Esophagus (tissue), 2 donors: ENCODE results near the gene UPF1. TPM values are rescaled to one million over a fixed set of nuclear protein-coding genes. Genes with fewer than 3 reads are reported as not detected.

Experiments
- H3K27ac ChIP-seq, 2 donors: one replicate each; pipeline ENCODE4 v1.5.1; 2013; ENCODE audit warnings: low read depth in 2 of 2, mild to moderate bottlenecking in 2 of 2, inconsistent platforms in 1 of 2, low read length in 1 of 2, moderate library complexity in 1 of 2
- H3K27me3 ChIP-seq, 2 donors: one replicate each; pipeline ENCODE4 v1.6.1; 2013; ENCODE audit warnings: low read length in 2 of 2, control low read depth in 1 of 2, mild to moderate bottlenecking in 1 of 2; ENCODE audit not compliant: insufficient read depth in 2 of 2, control insufficient read depth in 1 of 2
- H3K36me3 ChIP-seq, 2 donors: one replicate each; pipeline ENCODE4 v1.6.1; 2013; ENCODE audit warnings: low read length in 1 of 2; ENCODE audit not compliant: control insufficient read depth in 2 of 2, insufficient read depth in 2 of 2
- H3K4me1 ChIP-seq, 2 donors: one replicate each; pipeline ENCODE4 v1.6.1; 2013; ENCODE audit warnings: low read length in 1 of 2; ENCODE audit not compliant: control insufficient read depth in 2 of 2, insufficient read depth in 2 of 2
- H3K4me3 ChIP-seq, 2 donors: one replicate each; pipeline ENCODE4 v1.5.1; 2013; ENCODE audit warnings: low read length in 2 of 2, mild to moderate bottlenecking in 2 of 2, low read depth in 1 of 2, moderate library complexity in 1 of 2
- H3K9me3 ChIP-seq, 2 donors: one replicate each; pipeline ENCODE4 v1.6.1; 2013; ENCODE audit warnings: mild to moderate bottlenecking in 2 of 2, low read depth in 1 of 2, low read length in 1 of 2, moderate library complexity in 1 of 2; ENCODE audit not compliant: control insufficient read depth in 2 of 2, insufficient read depth in 1 of 2
- WGBS, 2 donors: extraction: QIAGEN DNeasy Blood & Tissue Kit; methylation state at CpG; one replicate each; pipeline ENCODE4 v1.1.7; 2013; 5-methylcytosine and 5-hydroxymethylcytosine counted together
- polyA plus RNA-seq, 2 donors: library from polyadenylated mRNA; stranded (reverse); fragments of 200-250 nt; gene quantifications; one replicate each; pipeline ENCODE4 v1.2.3, GENCODE V29; 2013
- donor health status: healthy with polysubstance abuse.
- donor health status: Bipolar disorder and iron deficiency.

Gene UPF1
- polyA plus RNA-seq, 2 donors: 28.1 to 41.7 TPM

DNA sequence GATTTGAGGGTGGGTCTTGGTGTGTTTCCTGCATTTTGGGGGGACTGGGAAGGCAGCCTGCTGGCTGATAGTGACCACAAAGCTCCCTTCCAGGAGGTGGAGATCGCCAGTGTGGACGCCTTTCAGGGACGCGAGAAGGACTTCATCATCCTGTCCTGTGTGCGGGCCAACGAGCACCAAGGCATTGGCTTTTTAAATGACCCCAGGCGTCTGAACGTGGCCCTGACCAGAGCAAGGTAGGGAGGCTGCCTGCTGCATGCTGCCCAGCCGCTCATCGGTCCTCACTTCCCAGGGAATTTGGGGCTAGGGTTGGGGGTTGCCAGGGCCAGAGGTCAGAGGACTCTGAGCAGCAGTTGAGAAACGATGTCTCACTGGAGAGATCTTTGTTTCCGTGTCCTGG is 30.2 kb downstream of the UPF1 start:
- H3K4me1 ChIP-seq: no peaks in the 10 kb centered on the region
- H3K36me3 ChIP-seq: peaks cover 54 to 85% of the 10 kb centered on the region in 2 donors
- WGBS, 2 donors: 91 to 93% methylated on average over 12 of the region's 12 CpGs
- H3K9me3 ChIP-seq: no peaks in the 10 kb centered on the region
- no peak overlapping the region for H3K4me3 ChIP-seq
- no peak overlapping the region for H3K27ac ChIP-seq
- H3K27me3 ChIP-seq: no peaks in the 10 kb centered on the region

- H3K27ac ChIP-seq: no peak overlapping the region
- no peaks in the 10 kb centered on the region for H3K9me3 ChIP-seq
- H3K27me3 ChIP-seq: no peaks in the 10 kb centered on the region
- H3K36me3 ChIP-seq: peaks cover 48 to 83% of the 10 kb centered on the region in 2 donors
- H3K4me1 ChIP-seq: no peaks in the 10 kb centered on the region
- no peak overlapping the region for H3K4me3 ChIP-seq
- 86 to 87% methylated on average over 33 of the region's 33 CpGs for WGBS, 2 donors
These were observed 31.4 kb downstream of the UPF1 start for GRCh38 chr19:18862976-18863842.

DNA sequence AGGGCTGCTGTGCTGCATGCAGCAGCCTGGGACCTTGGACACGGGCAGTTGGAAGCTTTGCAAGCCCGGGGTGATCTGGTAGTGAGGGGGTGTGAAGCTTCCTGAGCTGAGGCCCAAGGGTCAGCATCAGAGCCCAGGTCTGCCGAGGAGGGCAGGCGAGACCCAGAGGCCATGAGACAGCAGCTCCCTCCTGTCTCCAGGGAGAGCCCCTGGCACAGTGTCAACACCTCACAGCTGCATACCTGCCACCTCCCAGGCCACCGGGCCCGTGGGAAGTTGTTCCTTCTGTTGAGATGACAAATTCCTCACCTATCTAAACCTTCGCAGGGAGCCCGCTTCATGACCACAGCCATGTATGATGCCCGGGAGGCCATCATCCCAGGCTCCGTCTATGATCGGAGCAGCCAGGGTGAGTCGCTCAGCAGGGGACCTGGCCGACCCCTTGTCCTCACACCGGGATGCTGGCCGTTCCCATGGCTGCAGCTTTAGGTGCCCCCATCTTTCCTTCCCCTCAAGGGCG is 32.1 kb downstream of the UPF1 start:
- WGBS, 2 donors: 71 to 75% methylated on average over 16 of the region's 16 CpGs
- H3K36me3 ChIP-seq: peaks cover 44 to 82% of the 10 kb centered on the region in 2 donors
- no peaks in the 10 kb centered on the region for H3K27me3 ChIP-seq
- H3K9me3 ChIP-seq: no peaks in the 10 kb centered on the region
- H3K27ac ChIP-seq: no peak overlapping the region
- peaks cover 2 to 4% of the 10 kb centered on the region in 2 donors for H3K4me1 ChIP-seq
- no peak overlapping the region for H3K4me3 ChIP-seq

GRCh38 chr19:18865106-18865972 is 33.6 kb downstream of the UPF1 start:
- 83 to 90% methylated on average over 26 to 27 of the region's 27 CpGs for WGBS, 2 donors
- no peak overlapping the region for H3K4me3 ChIP-seq
- no peaks in the 10 kb centered on the region for H3K9me3 ChIP-seq
- H3K4me1 ChIP-seq: peaks cover 2 to 8% of the 10 kb centered on the region in 2 donors
- H3K27ac ChIP-seq: no peak overlapping the region
- H3K36me3 ChIP-seq: peaks cover 37 to 67% of the 10 kb centered on the region in 2 donors
- no peaks in the 10 kb centered on the region for H3K27me3 ChIP-seq

DNA sequence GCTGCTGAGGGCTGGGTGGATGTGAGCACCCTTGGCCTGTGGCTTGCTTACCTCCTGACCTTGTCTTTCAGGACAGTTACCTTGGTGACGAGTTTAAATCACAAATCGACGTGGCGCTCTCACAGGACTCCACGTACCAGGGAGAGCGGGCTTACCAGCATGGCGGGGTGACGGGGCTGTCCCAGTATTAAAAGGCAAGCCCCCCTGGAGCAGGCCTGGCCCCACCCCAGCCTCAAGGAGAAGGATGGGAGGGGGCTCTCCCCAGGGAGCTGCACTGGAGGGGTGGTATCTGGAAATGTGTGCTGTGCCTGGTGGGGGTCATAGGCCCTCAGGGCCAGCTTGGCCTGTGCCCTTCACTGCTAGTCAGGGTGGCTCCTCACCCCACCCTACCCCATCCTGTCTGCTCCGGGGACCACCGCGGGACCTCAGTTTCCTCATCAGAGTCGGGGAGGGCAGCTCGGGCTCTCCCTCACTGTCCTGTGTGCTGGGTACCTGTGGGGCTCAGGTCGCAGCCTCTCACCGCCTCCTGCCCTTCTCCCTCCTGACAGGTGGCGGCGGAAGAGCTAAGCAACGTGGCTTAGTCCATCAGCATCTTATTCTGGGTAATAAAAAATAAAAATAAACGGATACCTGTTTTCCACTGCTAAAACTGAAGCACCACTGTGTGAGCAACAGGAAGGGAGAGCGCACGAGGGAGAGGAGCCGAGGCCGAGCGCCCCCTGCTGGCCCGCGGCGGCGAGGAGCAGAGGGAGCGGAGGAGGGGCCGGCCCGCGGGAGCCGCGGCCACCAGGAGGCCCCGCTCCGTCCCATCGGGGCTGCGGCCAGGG is 34.4 kb downstream of the UPF1 start:
- Histone ChIP-seq H3K27me3 (no peaks in the 10 kb centered on the region), H3K4me3 (no peak overlapping the region), H3K9me3 (no peaks in the 10 kb centered on the region), H3K36me3 (peaks cover 33 to 59% of the 10 kb centered on the region in 2 donors), H3K27ac (no peak overlapping the region), H3K4me1 (peaks cover 2 to 8% of the 10 kb centered on the region in 2 donors)
- 42 to 47% methylated on average over 31 to 38 of the region's 38 CpGs for WGBS, 2 donors

DNA sequence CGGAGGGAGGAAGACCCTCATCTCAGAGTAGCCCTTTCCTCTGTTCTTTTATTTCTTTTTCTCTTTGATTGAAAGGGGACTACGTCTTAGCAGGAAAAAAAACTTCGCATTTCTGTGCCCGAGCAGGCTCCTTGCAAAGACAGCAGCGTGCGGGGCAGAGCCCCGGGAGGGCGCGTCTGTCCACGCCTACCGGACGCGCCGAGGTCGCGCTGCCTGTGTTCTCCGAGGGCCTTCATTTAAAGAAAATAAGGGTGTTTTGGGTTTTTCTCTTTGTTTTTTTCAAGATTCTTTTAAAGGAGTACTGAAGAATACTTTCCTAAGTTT is 35.0 kb downstream of the UPF1 start:
- H3K27me3 ChIP-seq: no peaks in the 10 kb centered on the region
- no peak overlapping the region for H3K27ac ChIP-seq
- WGBS, 2 donors: 72 to 78% methylated on average over 17 of the region's 17 CpGs
- H3K4me1 ChIP-seq: peaks cover 2 to 8% of the 10 kb centered on the region in 2 donors
- H3K36me3 ChIP-seq: peaks cover 31 to 54% of the 10 kb centered on the region in 2 donors
- no peaks in the 10 kb centered on the region for H3K9me3 ChIP-seq
- no peak overlapping the region for H3K4me3 ChIP-seq

- Histone ChIP-seq H3K4me1 (peaks cover 2 to 8% of the 10 kb centered on the region in 2 donors), H3K27ac (no peak overlapping the region), H3K27me3 (no peaks in the 10 kb centered on the region), H3K9me3 (no peaks in the 10 kb centered on the region), H3K4me3 (no peak overlapping the region), H3K36me3 (peaks cover 31 to 50% of the 10 kb centered on the region in 2 donors)
- 92 to 94% methylated on average over 23 of the region's 23 CpGs for WGBS, 2 donors
These were observed 35.4 kb downstream of the UPF1 start for GRCh38 chr19:18867199-18867598.

- no peak overlapping the region for H3K4me3 ChIP-seq
- H3K27ac ChIP-seq: no peak overlapping the region
- 83 to 88% methylated on average over 19 to 23 of the region's 23 CpGs for WGBS, 2 donors
- no peaks in the 10 kb centered on the region for H3K9me3 ChIP-seq
- H3K27me3 ChIP-seq: no peaks in the 10 kb centered on the region
- peaks cover 30 to 45% of the 10 kb centered on the region in 2 donors for H3K36me3 ChIP-seq
- peaks cover 2 to 8% of the 10 kb centered on the region in 2 donors for H3K4me1 ChIP-seq
These were observed 36.0 kb downstream of the UPF1 start for GRCh38 chr19:18867751-18868150.
